ENCODE data around the gene GNAS-AS1.

Gene GNAS-AS1

DNA sequence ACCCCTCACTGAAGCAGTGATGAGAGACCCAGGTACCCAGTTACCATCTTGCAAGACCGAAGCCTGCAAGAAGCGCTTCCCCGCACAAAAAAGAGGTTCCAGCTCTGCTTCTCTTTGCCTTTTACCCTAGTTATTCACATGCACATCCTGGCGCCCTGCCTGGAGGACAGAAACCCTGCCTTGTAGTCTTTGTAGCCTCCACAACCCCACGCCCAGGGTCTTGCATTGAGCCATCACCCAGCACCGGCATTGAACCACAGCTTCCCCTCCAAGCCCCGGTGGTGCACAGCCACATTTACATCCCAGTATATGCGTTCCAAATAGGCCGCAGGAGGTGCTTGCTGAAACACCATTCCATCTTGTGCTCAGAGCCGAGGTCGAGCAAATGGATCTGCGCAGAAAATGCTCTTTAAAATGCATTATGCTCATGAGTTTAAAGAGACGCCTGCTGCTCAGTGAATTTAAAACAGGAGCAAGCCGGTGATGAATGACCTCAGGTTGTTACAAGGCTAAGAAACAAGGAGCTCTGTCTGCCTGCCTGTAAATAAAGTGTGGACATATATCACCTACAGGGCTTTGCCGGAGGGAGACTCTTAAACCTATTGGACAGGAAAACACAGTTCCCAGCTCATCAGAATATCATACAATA lies 61.7 kb downstream of the GNAS-AS1 start:
- no peak for TF ChIP-seq GATA2 (IDR thresholded peaks at IDR 0.05; ENCODE audit: low read depth, low read length)
- no peak for TF ChIP-seq GATA3 (IDR thresholded peaks at IDR 0.05; ENCODE audit: low read depth, low read length)

DNA sequence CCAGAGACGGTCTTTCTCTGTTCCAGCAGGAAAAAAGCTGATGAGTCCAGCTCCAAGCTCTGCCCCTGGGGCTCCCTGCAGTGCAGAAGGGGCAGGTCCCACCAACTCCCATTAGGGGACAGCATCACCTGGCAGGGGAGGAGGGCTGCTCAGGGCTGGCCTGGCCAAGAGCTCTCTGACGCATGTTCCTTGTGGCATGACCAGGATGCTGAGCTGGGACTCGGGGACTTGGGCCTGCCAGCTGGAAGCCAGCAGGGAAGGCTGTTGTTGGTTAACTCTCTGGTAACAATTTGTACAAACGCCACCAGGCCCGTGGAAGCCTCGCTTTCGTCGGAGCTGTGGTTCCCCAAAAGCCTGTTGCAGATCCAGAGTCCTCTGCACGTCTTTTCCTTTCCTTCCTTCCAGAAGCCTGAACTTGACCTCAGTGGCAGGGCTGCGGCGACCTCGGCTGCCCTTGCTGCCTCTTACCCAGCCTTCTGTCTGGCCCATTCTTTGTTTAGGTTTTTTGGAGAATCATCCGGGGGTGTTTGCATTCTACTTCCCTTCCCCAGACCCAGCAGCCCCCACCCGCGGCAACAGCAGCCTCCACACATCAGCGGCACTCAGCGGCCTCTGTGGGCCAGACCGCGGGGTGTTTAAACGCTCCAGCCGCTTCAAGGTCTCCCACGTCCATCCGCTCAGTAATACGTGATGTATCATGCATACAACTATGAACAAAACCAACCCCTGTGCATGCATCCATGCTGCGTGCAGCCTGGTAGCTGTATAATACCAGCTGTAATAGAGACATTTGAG lies 63.3 kb downstream of the GNAS-AS1 start:
- TF ChIP-seq GATA2 (IDR thresholded peaks at IDR 0.05; ENCODE audit: low read depth, low read length) (no peak), GATA3 (IDR thresholded peaks at IDR 0.05; ENCODE audit: low read depth, low read length) (no peak)

DNA sequence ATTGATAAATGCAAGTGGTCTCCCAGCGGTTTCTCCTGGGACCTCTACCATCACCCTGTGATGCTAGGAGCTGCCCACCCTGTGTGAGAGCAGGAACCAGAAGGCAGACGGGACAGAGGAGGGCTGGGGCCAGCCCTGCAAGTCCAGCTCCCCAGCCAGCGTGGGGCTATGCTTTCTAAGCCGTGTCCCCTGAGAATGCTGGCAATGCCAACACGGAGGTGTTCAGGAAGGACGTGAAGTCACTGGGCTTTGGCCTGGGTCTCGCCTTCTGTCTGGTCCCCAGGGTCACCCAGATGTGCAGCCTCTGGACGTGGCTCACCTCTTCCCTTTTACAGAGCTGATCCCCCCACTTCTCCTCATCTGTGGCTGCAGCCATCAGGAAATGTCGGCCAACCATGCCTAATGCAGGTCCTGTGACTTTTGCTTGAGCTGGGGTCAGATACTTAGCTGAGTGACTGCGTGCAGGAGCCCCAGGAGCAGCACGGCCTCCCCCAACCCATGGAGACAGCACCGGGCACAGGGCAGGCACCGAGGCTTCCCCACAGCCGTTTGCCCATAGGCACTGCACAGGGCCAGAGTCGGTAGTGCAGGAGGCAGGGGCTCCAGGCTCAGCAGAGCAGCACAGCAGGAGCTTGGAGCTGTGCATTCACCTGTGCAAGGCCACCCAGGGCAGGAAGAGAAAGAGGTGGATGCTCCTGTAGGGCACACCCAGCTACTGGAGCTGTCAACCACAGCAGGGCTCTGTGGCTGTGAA lies 66.2 kb downstream of the GNAS-AS1 start:
- no peak for TF ChIP-seq GATA2 (IDR thresholded peaks at IDR 0.05; ENCODE audit: low read depth, low read length)
- no peak for TF ChIP-seq GATA3 (IDR thresholded peaks at IDR 0.05; ENCODE audit: low read depth, low read length)

DNA sequence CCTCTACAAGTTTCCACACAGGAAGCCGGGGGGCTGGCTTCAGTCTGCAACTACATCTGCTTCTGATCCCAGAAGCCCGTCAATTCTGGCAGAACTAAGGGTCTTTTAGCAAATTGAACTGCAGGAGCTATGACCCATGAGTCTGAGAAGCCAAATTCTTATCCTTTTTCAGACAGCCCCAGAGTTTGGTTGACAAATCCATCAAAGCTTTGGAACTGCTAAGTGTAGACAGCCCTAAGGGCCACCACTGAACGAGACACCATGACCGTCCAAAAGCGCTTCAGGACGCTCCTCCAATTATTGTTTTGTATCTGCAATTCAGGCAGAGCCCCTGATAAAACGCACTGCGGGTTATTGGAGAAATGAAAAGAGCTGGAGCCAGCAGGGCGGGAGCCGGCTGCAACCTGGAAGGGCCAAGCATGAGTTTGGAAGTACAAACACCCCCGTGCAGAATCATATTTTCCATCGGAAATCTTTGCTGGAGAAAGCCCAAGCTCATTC lies 67.1 kb downstream of the GNAS-AS1 start:
- TF ChIP-seq GATA2 (IDR thresholded peaks at IDR 0.05; ENCODE audit: low read depth, low read length), result no peak
- TF ChIP-seq GATA3 (IDR thresholded peaks at IDR 0.05; ENCODE audit: low read depth, low read length), result no peak

DNA sequence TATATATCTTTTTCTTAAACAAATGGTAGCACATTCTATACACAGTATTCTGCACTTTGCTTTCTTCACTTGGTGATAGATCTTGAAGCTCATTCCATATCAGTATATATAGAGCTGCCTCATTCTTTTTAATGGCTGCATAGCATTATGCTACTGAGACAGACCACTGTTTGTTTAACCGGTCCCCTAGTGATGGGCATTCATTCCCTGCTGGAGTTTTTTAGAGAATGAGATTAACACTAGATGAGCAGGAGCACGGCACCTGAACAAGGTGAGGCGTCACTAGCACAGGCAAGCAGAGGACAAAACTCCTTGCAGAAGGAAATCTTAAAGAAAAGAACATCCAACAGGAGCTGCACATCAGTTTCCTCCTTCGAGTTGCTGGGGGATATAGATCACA lies 69.6 kb downstream of the GNAS-AS1 start:
- TF ChIP-seq GATA3 (IDR thresholded peaks at IDR 0.05; ENCODE audit: low read depth, low read length) (no peak), GATA2 (IDR thresholded peaks at IDR 0.05; ENCODE audit: low read depth, low read length) (no peak)

DNA sequence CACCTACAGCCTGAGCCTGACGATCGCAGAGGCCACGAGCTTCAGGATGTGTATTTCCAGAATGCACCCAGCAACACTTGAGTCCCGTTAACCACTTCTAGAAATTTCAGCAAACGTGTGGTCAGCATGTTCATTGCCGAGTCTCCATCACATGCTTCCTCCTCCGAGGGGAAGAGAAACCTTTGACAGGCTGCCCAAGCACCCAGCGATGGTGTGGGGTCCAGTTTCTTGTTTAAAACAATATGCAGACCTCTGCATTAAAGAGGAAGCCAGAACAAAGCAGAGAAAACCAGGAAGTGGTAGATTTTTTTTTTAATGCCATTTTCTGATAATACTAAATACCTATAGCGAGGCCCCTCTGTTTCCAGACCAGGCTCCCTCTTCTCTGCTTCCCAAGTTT lies 71.9 kb downstream of the GNAS-AS1 start:
- TF ChIP-seq GATA3 (IDR thresholded peaks at IDR 0.05; ENCODE audit: low read depth, low read length) (no peak), GATA2 (IDR thresholded peaks at IDR 0.05; ENCODE audit: low read depth, low read length) (no peak)

DNA sequence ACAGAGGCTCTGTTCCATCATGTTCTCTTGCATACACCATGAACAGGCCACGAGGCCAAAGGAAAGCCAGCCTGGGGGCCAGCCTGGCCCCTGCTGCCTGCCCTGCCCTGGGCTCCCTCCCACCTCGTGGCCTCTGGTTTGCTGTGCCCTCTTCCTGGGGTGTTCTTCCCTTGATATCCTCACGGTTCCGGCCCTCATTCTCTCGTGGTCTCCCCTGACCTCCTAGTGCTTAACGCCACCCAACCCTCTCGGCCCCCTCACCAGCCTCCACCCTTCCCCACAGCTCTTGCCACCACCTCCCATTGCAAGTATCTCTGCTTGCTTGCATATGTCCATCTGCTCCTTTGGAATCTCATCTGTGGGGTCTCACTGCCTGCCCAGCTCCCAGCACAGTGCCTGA lies 73.0 kb downstream of the GNAS-AS1 start:
- TF ChIP-seq GATA3 (IDR thresholded peaks at IDR 0.05; ENCODE audit: low read depth, low read length) (no peak), GATA2 (IDR thresholded peaks at IDR 0.05; ENCODE audit: low read depth, low read length) (no peak)

DNA sequence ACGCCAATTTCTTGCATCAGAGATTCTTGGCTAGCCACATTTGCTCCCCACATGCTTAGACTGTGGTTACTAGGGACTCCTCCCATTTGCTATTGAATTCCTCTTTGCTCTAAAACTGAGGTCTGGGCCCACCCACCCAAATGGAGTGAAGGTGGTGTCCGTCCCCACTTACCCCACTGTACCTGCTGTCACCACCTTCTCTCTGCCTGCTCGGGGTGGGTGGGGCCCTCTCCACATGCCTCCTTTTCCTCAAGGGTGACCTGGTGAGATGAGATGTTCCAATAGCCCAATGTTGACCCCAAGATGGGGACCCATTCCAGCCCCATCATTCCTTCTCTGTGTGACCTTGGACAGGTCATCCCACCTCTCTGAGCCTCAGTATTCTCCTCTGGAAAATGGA lies 74.6 kb downstream of the GNAS-AS1 start:
- no peak for TF ChIP-seq GATA3 (IDR thresholded peaks at IDR 0.05; ENCODE audit: low read depth, low read length)
- TF ChIP-seq GATA2 (IDR thresholded peaks at IDR 0.05; ENCODE audit: low read depth, low read length), result no peak

DNA sequence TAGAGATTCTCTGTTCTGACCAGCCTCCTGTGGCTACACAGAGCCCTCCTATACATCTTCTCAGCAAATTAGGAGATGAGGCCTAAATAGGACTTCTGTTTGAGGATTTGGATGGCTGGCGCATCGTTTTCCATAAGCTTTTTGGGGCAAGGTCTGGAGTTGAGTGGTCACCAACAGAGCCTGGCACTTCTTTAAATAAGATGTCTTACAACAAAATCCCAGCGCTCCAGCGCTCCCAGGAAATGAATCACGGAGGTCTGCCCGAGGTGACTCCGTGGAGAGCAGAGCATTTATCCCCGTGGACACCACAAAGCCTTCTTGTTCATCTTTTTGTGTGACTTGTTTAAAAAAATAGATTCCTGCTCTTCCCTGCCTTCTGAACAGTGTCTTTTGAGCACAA lies 75.3 kb downstream of the GNAS-AS1 start:
- TF ChIP-seq GATA2 (IDR thresholded peaks at IDR 0.05; ENCODE audit: low read depth, low read length) (no peak), GATA3 (IDR thresholded peaks at IDR 0.05; ENCODE audit: low read depth, low read length) (no peak)

DNA sequence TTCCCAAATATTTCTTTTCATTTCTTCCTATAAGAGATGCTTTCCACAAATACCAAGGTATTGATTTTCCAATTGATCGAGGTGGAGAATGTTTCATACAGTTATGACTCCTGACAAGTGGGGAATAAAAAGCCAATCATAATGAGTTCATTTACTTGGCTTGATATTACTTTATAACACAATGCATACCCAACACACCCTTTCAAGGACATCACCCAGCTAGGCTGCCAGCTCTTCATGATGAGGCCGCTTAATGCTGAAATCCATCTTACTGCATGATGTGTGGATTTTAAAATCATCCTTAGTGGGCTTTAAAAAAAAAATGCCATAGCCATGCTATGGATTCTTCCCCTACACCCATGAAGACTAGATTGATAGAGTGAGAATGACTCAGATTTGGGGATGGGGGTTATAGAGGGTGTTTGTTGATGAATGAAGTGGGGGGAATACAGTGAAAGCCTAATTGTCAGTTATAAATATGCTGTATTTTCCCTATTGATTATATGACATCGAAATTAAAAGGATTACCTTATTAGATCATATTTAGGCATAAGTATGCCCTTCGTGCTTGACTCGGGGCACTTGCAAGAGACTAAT lies 75.9 kb downstream of the GNAS-AS1 start:
- TF ChIP-seq GATA3 (IDR thresholded peaks at IDR 0.05; ENCODE audit: low read depth, low read length) (no peak), GATA2 (IDR thresholded peaks at IDR 0.05; ENCODE audit: low read depth, low read length) (no peak)

DNA sequence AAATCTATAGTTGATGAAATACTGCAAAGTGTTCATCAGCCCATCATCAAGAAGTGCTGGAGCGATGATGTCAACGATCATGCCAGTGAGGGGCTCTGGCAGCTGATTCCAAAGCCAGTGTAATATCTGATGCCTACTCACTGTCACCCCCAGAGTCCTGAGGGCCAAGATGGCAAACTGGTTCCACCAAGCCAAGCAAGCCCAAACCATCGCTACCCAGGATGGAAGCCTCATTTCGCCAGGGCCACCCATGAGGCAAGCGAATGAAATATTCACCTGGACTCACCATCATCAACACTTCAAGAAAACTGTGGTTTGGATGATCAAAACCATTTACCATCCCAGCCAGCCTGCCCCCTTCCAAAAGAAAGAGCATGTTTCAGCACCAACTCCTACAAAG lies 76.5 kb downstream of the GNAS-AS1 start:
- TF ChIP-seq GATA3 (IDR thresholded peaks at IDR 0.05; ENCODE audit: low read depth, low read length), result no peak
- TF ChIP-seq GATA2 (IDR thresholded peaks at IDR 0.05; ENCODE audit: low read depth, low read length), result no peak

DNA sequence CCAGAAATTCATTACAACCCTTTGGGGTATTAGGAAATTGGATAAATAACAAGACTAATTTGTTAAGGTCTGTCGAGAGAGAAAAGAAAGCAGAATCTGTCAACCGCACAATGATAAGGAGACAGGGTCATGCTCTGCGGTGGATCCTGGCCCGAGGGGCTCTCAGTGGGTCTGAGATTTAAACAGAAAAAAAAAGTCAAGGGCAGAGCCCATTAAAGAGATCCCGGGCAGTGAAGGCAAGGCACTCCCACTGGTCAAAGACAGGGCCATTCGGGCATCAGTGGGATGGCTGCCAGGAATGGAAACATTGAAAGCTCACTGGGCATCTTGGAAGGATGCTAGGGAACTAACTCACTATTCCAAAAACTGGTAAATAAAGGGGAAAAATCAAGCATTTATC lies 77.9 kb downstream of the GNAS-AS1 start:
- no peak for TF ChIP-seq GATA2 (IDR thresholded peaks at IDR 0.05; ENCODE audit: low read depth, low read length)
- no peak for TF ChIP-seq GATA3 (IDR thresholded peaks at IDR 0.05; ENCODE audit: low read depth, low read length)
